IPS-15b (cell line): ENCODE results near the gene ABR.
"Not testable (repeated sequence)": the region's sequence is repeated elsewhere in the genome, so short reads cannot be mapped to it uniquely, and the experiment has no call there.

Source experiments
- H3K27me3 ChIP-seq: one replicate; pipeline ENCODE4 v1.6.1; 2013; ENCODE audit warnings: low read length; ENCODE audit not compliant: control insufficient read depth, insufficient read depth
- H3K36me3 ChIP-seq: one replicate; pipeline ENCODE4 v1.6.1; 2013; ENCODE audit warnings: low read length; ENCODE audit not compliant: control insufficient read depth, insufficient read depth
- H3K4me1 ChIP-seq: one replicate; pipeline ENCODE4 v1.6.1; 2013; ENCODE audit warnings: mild to moderate bottlenecking, low read length; ENCODE audit not compliant: control insufficient read depth, insufficient read depth
- H3K4me3 ChIP-seq: one replicate; pipeline ENCODE4 v1.5.1; 2013; ENCODE audit warnings: low read depth, low read length
- H3K9ac ChIP-seq: one replicate; pipeline ENCODE4 v1.6.1; 2013; ENCODE audit warnings: low read depth, mild to moderate bottlenecking, low read length
- H3K9me3 ChIP-seq: one replicate; pipeline ENCODE4 v1.6.1; 2013; ENCODE audit warnings: mild to moderate bottlenecking, low read length; ENCODE audit not compliant: control insufficient read depth, insufficient read depth

ABR gene

GRCh38 chr17:1076982-1077302 lies 102.8 kb downstream of the ABR start:
- no peaks in the 10 kb centered on the region for H3K9me3 ChIP-seq
- no peak overlapping the region for H3K4me3 ChIP-seq
- no peak overlapping the region for H3K9ac ChIP-seq
- peaks cover 8% of the 10 kb centered on the region for H3K36me3 ChIP-seq
- H3K4me1 ChIP-seq, result no peaks in the 10 kb centered on the region
- peaks cover 3% of the 10 kb centered on the region for H3K27me3 ChIP-seq

GRCh38 chr17:1076299-1076981 lies 103.3 kb downstream of the ABR start:
- Histone ChIP-seq H3K4me3 (no peak overlapping the region), H3K9ac (no peak overlapping the region), H3K27me3 (peaks cover 3% of the 10 kb centered on the region), H3K36me3 (peaks cover 8% of the 10 kb centered on the region), H3K9me3 (no peaks in the 10 kb centered on the region), H3K4me1 (no peaks in the 10 kb centered on the region)

GRCh38 chr17:1074886-1075605 lies 104.7 kb downstream of the ABR start:
- H3K9ac ChIP-seq, result no peak overlapping the region
- no peaks in the 10 kb centered on the region for H3K4me1 ChIP-seq
- H3K9me3 ChIP-seq, result no peaks in the 10 kb centered on the region
- peaks cover 3% of the 10 kb centered on the region for H3K27me3 ChIP-seq
- peaks cover 10% of the 10 kb centered on the region for H3K36me3 ChIP-seq
- H3K4me3 ChIP-seq, result no peak overlapping the region

- not testable (repeated sequence) for H3K4me1 ChIP-seq, H3K36me3 ChIP-seq, H3K9ac ChIP-seq
These were observed 105.7 kb downstream of the ABR start for GRCh38 chr17:1073963-1074625.

GRCh38 chr17:1073241-1073962 lies 106.4 kb downstream of the ABR start:
- no peaks in the 10 kb centered on the region for H3K9me3 ChIP-seq
- no peaks in the 10 kb centered on the region for H3K4me1 ChIP-seq

More at GRCh38 chr17:1073963-1074625, 105.7 kb downstream of the ABR start:
- not testable (repeated sequence) for H3K27me3 ChIP-seq, H3K9me3 ChIP-seq, H3K4me3 ChIP-seq

GRCh38 chr17:1072551-1072961 lies 107.2 kb downstream of the ABR start:
- Histone ChIP-seq H3K36me3 (peaks cover 17% of the 10 kb centered on the region), H3K9me3 (no peaks in the 10 kb centered on the region), H3K4me3 (no peak overlapping the region), H3K9ac (no peak overlapping the region), H3K27me3 (no peaks in the 10 kb centered on the region), H3K4me1 (no peaks in the 10 kb centered on the region)

More at GRCh38 chr17:1073241-1073962, 106.4 kb downstream of the ABR start:
- no peak overlapping the region for H3K9ac ChIP-seq
- no peak overlapping the region for H3K4me3 ChIP-seq
- H3K36me3 ChIP-seq, result peaks cover 16% of the 10 kb centered on the region
- H3K27me3 ChIP-seq, result no peaks in the 10 kb centered on the region

GRCh38 chr17:1071103-1071825 lies 108.5 kb downstream of the ABR start:
- peaks cover 17% of the 10 kb centered on the region for H3K36me3 ChIP-seq
- H3K4me1 ChIP-seq, result no peaks in the 10 kb centered on the region
- H3K9ac ChIP-seq, result no peak overlapping the region
- no peak overlapping the region for H3K4me3 ChIP-seq
- no peaks in the 10 kb centered on the region for H3K27me3 ChIP-seq
- H3K9me3 ChIP-seq, result no peaks in the 10 kb centered on the region

- Histone ChIP-seq H3K4me1 (no peaks in the 10 kb centered on the region), H3K27me3 (no peaks in the 10 kb centered on the region), H3K9ac (no peak overlapping the region), H3K4me3 (no peak overlapping the region), H3K9me3 (no peaks in the 10 kb centered on the region), H3K36me3 (peaks cover 19% of the 10 kb centered on the region)
These were observed 109.4 kb downstream of the ABR start for GRCh38 chr17:1070411-1070810.

- Histone ChIP-seq H3K9me3 (no peaks in the 10 kb centered on the region), H3K4me1 (no peaks in the 10 kb centered on the region), H3K4me3 (no peak overlapping the region), H3K9ac (no peak overlapping the region), H3K36me3 (peaks cover 21% of the 10 kb centered on the region), H3K27me3 (no peaks in the 10 kb centered on the region)
These were observed 109.9 kb downstream of the ABR start for GRCh38 chr17:1069847-1070246.

- Histone ChIP-seq H3K4me3 (no peak overlapping the region), H3K9ac (no peak overlapping the region), H3K4me1 (no peaks in the 10 kb centered on the region), H3K27me3 (no peaks in the 10 kb centered on the region), H3K9me3 (no peaks in the 10 kb centered on the region), H3K36me3 (peaks cover 19% of the 10 kb centered on the region)
These were observed 111.4 kb downstream of the ABR start for GRCh38 chr17:1068356-1068755.

GRCh38 chr17:1067282-1067956 lies 112.4 kb downstream of the ABR start:
- Histone ChIP-seq H3K9ac (no peak overlapping the region), H3K4me3 (no peak overlapping the region), H3K27me3 (no peaks in the 10 kb centered on the region), H3K9me3 (no peaks in the 10 kb centered on the region), H3K36me3 (peaks cover 15% of the 10 kb centered on the region), H3K4me1 (no peaks in the 10 kb centered on the region)
